Panc1 (cell line): ENCODE results near the gene VWA5B2. TPM values are rescaled to one million over a fixed set of nuclear protein-coding genes. Genes with fewer than 3 reads are reported as not detected.

ENCODE experiments used
- ATAC-seq: fragments of 200-7000 bp; cut with Tn5 transposase; 2 replicates; pipeline ENCODE4 v1.9.1; 2020; ENCODE audit warnings: mild to moderate bottlenecking, moderate library complexity
- BruUV-seq: library from RNA; stranded (reverse); fragments of 400-500 nt; replicated peaks from 2 replicates; lab custom pipeline; 2021; lab: Mats Ljungman, UMichigan
- CTCF ChIA-PET: fragments of 300-600 bp; sonication (Branson Sonifier 250); formaldehyde crosslinking; loops from one replicate; lab custom pipeline; 2022; ENCODE audit warnings: antibody characterized with exemption; lab: Charles Lee
- POLR2A ChIA-PET: fragments of 300-600 bp; sonication (Branson Sonifier 250); formaldehyde crosslinking; loops from one replicate; lab custom pipeline; 2022; ENCODE audit warnings: antibody characterized with exemption; lab: Charles Lee
- DNase-seq: peaks from one replicate; pipeline ENCODE4 v3.0.0-alpha.2; 2010; ENCODE audit warnings: low read depth, low spot score
- H3K27ac ChIP-seq: 2 replicates; pipeline ENCODE4 v1.5.1; 2011; ENCODE audit warnings: mild to moderate bottlenecking, low read length, inconsistent platforms
- H3K27me3 ChIP-seq: fragments of 200-500 bp; sonication (Bioruptor generic); 2 replicates; pipeline ENCODE4 v1.6.0; 2014; ENCODE audit warnings: low read length, inconsistent platforms; ENCODE audit not compliant: control insufficient read depth, insufficient read depth
- H3K36me3 ChIP-seq: fragments of 200-500 bp; sonication (Bioruptor generic); 2 replicates; pipeline ENCODE4 v1.5.1; 2014; ENCODE audit warnings: inconsistent platforms, mild to moderate bottlenecking, low read length, moderate library complexity; ENCODE audit not compliant: control insufficient read depth, insufficient read depth
- H3K4me1 ChIP-seq: 2 replicates; pipeline ENCODE4 v1.5.1; 2011; ENCODE audit warnings: inconsistent platforms, mild to moderate bottlenecking, low read length, moderate library complexity; ENCODE audit not compliant: control insufficient read depth, insufficient read depth
- H3K4me3 ChIP-seq, 2 experiments: 2 replicates each; pipeline ENCODE4 v1.5.1; 2011 to 2012; ENCODE audit warnings: low read depth in 2 of 2, low read length in 2 of 2, mild to moderate bottlenecking in 2 of 2, inconsistent platforms in 1 of 2, moderate library complexity in 1 of 2
- H3K9me3 ChIP-seq: fragments of 200-500 bp; sonication (Bioruptor generic); 2 replicates; pipeline ENCODE4 v1.5.1; 2014; ENCODE audit warnings: low read depth, mild to moderate bottlenecking, inconsistent platforms, low read length, moderate library complexity; ENCODE audit not compliant: control insufficient read depth, insufficient read depth
- POLR2AphosphoS5 ChIP-seq: IDR thresholded peaks from 2 replicates; pipeline ENCODE4 v1.6.1; 2012; ENCODE audit warnings: mild to moderate bottlenecking, low read depth, low read length, moderate library complexity
- SIN3A ChIP-seq: IDR thresholded peaks from 2 replicates; pipeline ENCODE4 v1.6.1; 2012; ENCODE audit warnings: low read depth, mild to moderate bottlenecking, low read length, moderate library complexity, borderline replicate concordance; ENCODE audit not compliant: insufficient read depth
- in situ Hi-C: cut with HindIII; loops from 2 replicates; pipeline ENCODE4 v1.10.0; 2016; ENCODE audit warnings: low sequenced_read_pairs, low pct_unique_long_range_greater_than_20kb
- intact Hi-C: fragments of 100-400 bp; cut with micrococcal nuclease; formaldehyde crosslinking; loops from one replicate; pipeline ENCODE4 v1.10.0; 2022; ENCODE audit not compliant: unreplicated experiment
- total RNA-seq: library from RNA; stranded (reverse); gene quantifications from one replicate; pipeline ENCODE4 v1.2.1, GENCODE V29; 2021; ENCODE audit not compliant: unreplicated experiment
- TF ChIP-seq, protein P1 (sequence below), 2 experiments: IDR thresholded peaks; 2 replicates each; pipeline ENCODE4 v1.6.1; 2011 to 2012; ENCODE audit warnings: low read depth in 2 of 2, control low read depth in 1 of 2, low read length in 1 of 2, mild to moderate bottlenecking in 1 of 2, moderate library complexity in 1 of 2; ENCODE audit not compliant: insufficient read depth in 1 of 2
- TF ChIP-seq, protein P2 (sequence below): fragments of 450-650 bp; IDR thresholded peaks from 2 replicates; pipeline ENCODE4 v1.5.1; 2017; ENCODE audit warnings: mild to moderate bottlenecking

Gene VWA5B2
- total RNA-seq, 1 experiment from 2014 or later = 0.28 TPM

DNA sequence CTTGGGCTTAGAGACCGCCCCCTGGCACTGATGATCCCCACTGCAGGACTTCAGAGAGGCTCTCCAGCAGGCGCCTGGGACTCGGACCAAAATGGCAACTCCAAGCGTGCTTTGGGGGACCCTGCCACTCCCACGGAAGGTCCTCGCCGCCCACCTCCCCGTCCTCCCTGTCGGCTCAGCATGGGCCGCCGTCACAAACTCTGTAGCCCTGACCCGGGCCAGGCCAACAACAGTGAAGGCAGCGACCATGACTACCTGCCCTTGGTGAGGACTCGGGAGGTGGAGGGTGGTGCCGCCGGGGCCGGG, 11.7 kb downstream of the VWA5B2 start:
- TF ChIP-seq, protein P1, sequence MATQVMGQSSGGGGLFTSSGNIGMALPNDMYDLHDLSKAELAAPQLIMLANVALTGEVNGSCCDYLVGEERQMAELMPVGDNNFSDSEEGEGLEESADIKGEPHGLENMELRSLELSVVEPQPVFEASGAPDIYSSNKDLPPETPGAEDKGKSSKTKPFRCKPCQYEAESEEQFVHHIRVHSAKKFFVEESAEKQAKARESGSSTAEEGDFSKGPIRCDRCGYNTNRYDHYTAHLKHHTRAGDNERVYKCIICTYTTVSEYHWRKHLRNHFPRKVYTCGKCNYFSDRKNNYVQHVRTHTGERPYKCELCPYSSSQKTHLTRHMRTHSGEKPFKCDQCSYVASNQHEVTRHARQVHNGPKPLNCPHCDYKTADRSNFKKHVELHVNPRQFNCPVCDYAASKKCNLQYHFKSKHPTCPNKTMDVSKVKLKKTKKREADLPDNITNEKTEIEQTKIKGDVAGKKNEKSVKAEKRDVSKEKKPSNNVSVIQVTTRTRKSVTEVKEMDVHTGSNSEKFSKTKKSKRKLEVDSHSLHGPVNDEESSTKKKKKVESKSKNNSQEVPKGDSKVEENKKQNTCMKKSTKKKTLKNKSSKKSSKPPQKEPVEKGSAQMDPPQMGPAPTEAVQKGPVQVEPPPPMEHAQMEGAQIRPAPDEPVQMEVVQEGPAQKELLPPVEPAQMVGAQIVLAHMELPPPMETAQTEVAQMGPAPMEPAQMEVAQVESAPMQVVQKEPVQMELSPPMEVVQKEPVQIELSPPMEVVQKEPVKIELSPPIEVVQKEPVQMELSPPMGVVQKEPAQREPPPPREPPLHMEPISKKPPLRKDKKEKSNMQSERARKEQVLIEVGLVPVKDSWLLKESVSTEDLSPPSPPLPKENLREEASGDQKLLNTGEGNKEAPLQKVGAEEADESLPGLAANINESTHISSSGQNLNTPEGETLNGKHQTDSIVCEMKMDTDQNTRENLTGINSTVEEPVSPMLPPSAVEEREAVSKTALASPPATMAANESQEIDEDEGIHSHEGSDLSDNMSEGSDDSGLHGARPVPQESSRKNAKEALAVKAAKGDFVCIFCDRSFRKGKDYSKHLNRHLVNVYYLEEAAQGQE (IDR thresholded peaks at IDR 0.05; ENCODE audit: insufficient read depth in 1 of 2, low read depth in 2 of 2, low read length in 1 of 2) = 0 out of 4 replicates have a peak, but pooled peaks of 1 of the 2 experiments have one; percentile 27
- TF ChIP-seq, protein P2, sequence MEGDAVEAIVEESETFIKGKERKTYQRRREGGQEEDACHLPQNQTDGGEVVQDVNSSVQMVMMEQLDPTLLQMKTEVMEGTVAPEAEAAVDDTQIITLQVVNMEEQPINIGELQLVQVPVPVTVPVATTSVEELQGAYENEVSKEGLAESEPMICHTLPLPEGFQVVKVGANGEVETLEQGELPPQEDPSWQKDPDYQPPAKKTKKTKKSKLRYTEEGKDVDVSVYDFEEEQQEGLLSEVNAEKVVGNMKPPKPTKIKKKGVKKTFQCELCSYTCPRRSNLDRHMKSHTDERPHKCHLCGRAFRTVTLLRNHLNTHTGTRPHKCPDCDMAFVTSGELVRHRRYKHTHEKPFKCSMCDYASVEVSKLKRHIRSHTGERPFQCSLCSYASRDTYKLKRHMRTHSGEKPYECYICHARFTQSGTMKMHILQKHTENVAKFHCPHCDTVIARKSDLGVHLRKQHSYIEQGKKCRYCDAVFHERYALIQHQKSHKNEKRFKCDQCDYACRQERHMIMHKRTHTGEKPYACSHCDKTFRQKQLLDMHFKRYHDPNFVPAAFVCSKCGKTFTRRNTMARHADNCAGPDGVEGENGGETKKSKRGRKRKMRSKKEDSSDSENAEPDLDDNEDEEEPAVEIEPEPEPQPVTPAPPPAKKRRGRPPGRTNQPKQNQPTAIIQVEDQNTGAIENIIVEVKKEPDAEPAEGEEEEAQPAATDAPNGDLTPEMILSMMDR = no peak
- POLR2A ChIA-PET = no interaction called here
- CTCF ChIA-PET = interaction anchor here (1.4 kb wide), 1 partner anchor 14 kb away, joined by 7 read pairs; no protein-coding TSS in a partner anchor
- DNase-seq (no peak), ATAC-seq (peak; percentile 29)
- H3K4me3 ChIP-seq = no peak overlapping the region
- intact Hi-C loops (loop anchor here (5.0 kb wide), 1 partner anchor 94 kb away; no protein-coding TSS in a partner anchor), in situ Hi-C loops (no loop called here)
- no TSS peak for BruUV-seq
- peaks cover 2% of the 10 kb centered on the region; the same call in 1 of the 2 replicates for H3K36me3 ChIP-seq
- H3K4me1 ChIP-seq = peaks cover 6% of the 10 kb centered on the region
- no peaks in the 10 kb centered on the region for H3K27me3 ChIP-seq
- no peak overlapping the region for H3K27ac ChIP-seq
- no peaks in the 10 kb centered on the region for H3K9me3 ChIP-seq

DNA sequence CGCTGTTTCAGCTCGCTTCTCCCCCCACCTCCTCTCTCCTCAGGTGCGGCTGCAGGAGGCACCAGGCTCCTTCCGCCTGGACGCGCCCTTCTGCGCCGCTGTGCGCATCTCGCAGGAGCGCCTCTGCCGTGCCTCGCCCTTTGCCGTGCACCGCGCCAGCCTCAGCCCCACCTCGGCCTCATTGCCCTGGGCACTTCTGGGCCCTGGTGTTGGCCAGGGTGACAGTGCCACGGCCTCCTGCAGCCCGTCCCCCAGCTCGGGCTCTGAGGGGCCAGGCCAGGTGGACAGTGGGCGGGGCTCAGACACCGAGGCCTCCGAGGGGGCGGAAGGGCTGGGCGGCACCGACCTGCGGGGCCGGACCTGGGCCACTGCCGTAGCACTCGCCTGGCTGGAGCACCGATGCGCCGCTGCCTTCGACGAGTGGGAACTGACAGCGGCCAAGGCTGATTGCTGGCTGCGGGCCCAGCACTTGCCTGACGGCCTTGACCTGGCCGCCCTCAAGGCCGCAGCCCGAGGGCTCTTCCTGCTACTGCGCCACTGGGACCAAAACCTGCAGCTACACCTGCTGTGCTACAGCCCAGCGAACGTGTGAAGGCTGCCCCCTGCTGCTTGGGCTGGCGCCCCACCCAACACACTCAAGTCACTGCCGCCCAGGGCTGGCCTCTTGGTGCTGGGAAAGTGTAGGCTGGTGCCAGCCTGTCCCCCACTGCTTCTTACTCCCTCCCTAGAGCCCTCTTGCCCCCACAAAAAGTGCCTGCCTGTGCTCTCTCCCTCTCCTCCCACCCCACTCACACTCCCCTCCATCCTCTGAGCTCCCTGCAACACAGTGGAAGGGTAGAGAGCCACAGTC, 12.3 kb downstream of the VWA5B2 start:
- ChIA-PET POLR2A (interaction anchor here (0.6 to 0.7 kb wide), 3 partner anchors 14 to 162 kb away, joined by 3 to 7 read pairs (median 4); no protein-coding TSS in a partner anchor), CTCF (interaction anchor here (0.9 to 1.4 kb wide), 2 partner anchors 13 to 14 kb away, joined by 4 to 7 read pairs; no protein-coding TSS in a partner anchor)
- in situ Hi-C loops = no loop called here

More for the DNA sequence above, 12.3 kb downstream of the VWA5B2 start:
- Histone ChIP-seq H3K27ac (no peak overlapping the region), H3K4me3 (no peak overlapping the region), H3K36me3 (peaks cover 2% of the 10 kb centered on the region; the same call in 1 of the 2 replicates), H3K27me3 (no peaks in the 10 kb centered on the region), H3K9me3 (no peaks in the 10 kb centered on the region), H3K4me1 (peaks cover 6% of the 10 kb centered on the region)
- BruUV-seq = no TSS peak
- DNase-seq (no peak), ATAC-seq (peak; percentile 88)
- intact Hi-C loops = loop anchor here (5.0 kb wide), 1 partner anchor 94 kb away; no protein-coding TSS in a partner anchor
- TF ChIP-seq SIN3A (no peak), POLR2AphosphoS5 (peak; percentile 45)
- TF ChIP-seq, protein P1 (IDR thresholded peaks at IDR 0.05; ENCODE audit: insufficient read depth in 1 of 2, low read depth in 2 of 2, low read length in 1 of 2) = peak; percentile 30 to 75; a peak in 1 of 4 replicates
- TF ChIP-seq, protein P2 = peak; percentile 82
